GM18508 (cell line): Measurements from ENCODE around the gene ABCC11.

Experiments
- ATAC-seq: cut with Tn5 transposase; IDR thresholded peaks from one replicate; pipeline ENCODE4 v1.9.1; 2021; ENCODE audit warnings: moderate number of reproducible peaks; ENCODE audit not compliant: insufficient read depth, unreplicated experiment

ABCC11 gene

DNA sequence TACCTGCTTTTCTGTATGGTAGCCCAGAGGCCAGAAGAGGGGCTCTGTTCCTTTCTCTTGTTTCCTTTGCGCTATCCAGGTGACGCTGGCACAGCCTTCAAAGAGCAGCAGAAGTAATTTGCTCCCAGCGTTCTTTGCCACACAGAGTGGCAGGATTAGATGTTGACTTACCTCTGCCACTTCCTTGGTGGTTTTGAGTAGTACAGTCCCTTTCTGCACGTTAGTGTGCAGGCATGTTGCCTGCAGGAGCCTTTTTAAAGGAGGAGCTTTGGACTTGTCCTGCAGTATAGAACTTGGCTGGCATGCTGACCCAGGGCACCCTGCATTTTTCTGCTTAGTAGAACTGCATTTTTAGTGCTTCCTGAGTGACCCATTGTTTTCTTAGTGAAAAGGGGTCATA is at the start of gene ABCC11:
Gene ABCC11, minus strand, starts transcription at position 229 of the 400 bp plus-strand sequence. CDS start 15,618 bp downstream, outside the sequence.
- ATAC-seq: no peak

DNA sequence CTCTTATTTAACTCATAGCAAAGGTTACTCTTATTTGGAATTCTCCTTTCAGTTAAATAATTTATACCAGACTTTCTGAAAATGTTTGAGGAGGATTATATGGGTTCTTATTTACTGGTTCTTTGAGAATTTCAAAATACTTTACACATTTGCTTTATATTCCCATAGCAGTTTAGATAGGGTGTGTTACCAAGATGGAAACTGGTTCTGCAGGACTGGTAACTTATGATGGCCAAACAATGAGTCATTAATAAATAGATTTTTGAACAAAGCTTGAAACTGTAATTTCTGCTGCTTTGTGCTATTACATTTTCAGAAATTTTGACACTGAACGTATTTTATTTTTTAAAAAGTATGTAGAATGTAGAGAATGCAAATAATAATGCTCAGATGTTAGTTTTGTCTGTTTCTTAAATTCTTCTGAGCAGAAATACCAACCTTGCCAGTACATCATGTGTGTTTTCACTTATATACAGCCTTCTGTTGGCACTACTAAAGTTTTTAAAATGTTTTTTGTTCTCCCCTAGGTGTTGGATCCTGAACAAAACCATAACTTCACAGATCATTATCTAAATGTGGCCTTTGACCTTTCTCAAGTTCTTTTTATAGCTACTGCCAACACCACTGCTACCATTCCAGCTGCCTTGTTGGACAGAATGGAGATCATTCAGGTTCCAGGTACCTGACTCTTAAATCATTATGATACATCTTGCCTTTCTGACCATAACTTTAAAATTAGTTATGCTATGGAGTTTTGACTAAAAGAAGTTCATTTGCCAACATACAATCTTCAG is 48.3 kb upstream of the ABCC11 start:
- ATAC-seq: no peak

DNA sequence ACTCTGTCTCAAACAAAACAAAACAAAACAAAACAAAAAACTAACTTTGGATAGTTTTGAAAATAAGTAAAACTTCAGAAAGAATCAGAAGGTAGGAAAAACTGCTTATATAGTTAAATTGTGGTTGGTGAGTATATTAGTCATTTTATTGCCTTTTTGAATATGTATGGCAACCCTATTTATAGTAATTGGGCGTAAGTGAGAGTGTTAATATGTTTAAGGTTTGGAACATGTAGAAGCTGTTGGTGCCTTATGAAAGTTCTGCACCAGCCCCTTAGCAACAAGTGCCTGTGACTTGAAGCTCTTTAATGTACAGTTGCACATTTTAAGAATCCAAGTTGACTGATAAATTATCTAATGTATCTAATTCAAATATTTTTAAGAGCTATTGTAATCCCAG is 47.4 kb upstream of the ABCC11 start:
- ATAC-seq: no peak

DNA sequence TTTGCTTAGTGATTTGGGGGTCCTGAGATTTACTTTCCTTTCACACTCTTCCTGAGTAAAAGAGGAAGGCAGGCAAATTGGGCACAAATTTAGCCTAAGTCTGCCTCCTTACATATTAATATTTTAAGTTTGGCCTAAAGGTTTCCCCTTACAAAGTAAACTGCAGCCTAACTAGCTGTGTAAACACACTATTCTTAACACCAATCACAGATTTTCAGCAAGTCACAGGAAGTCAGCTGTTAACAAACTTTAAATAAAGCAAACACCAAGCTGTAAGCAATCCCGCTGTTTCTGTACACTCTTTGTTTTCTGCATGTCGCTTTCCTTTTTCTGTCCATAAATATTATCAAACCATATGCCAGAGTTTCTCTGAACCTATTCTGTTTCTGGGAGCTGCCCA is 45.1 kb upstream of the ABCC11 start:
- ATAC-seq: no peak

DNA sequence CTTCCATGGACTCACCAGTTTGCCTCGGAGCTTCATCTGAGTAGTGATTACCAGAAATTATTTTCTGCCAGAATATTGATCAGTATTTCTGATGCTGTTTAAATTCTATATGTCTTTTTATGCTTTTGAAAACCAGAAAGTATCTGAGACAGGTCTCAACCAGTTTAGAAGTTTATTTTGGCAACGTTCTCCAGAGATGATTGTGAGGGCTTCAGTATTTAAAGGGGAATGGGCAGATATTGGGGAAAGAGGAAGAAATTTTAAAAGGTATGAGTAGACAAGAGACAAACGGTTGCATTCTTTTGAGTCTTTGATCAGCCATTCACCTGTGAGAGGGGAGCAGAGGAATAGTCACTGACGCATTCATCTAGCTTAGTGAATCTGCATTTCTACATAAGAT is 44.4 kb upstream of the ABCC11 start:
- no peak for ATAC-seq

DNA sequence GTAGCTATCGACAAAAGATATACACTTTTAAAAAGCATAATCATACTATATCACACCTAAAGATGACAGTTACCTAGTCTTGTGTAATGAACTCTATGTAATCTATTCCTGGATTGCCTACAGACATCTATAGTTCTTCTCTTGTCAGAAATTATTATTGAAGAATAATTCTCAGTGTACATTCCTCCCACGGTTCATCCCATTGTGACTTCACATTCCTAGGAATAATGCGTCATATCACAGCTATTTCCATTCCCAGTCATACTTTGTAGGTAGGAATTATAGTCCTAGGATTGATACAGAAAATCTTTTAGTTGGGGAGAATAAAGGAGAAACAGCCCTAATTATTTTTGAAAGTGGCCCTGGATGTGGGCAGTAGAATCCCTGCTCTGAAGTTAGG is 44.0 kb upstream of the ABCC11 start:
- no peak for ATAC-seq

DNA sequence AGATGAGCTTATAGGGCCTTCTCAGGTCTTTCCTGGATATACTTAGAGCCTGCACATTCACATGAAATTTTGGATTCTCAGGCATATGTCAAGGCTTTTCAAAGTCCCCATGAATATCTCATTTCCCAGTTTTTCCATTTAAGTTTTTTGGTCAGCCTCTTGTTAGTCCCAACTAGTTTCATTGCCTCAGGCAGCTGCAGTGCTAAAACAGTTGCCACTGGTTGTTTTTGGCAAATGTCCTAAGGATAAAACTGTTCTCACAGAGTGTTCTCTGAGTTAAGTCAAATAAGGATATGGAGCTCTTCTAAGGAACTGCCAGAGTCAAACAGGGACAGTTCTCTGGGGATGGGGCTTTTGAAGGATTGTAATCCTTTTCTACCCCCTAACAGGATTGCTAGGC is 39.9 kb upstream of the ABCC11 start:
- ATAC-seq: no peak

DNA sequence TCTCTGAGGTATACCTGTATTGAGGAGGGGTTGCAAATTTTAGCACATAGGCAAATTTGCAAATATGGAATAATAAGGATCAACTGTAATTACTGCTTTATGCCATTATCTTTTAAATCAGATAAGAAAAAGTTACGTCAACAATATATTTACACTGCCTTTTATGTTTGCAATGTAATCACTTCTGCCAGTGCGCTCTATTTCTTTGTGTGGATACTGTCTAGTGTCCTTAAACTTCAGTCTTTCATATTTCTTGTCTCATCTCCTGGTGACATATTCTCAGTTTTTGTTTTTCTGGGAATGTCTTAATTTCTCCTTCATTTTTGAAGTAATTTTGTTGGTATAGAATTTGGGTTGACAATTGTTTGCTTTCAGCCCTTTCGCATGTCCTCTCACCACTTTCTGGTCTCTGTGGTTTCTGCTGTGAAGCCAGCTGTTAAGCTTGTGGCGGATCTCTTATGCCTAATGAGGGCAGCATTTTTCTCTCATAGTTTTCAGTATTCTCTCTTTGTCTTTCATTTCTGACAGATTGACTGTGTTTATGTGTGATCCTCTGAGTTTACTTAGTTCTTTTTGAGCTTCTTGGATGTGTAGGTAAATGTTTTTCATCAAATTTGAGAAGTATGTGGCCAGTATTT is 37.6 kb upstream of the ABCC11 start:
- no peak for ATAC-seq

DNA sequence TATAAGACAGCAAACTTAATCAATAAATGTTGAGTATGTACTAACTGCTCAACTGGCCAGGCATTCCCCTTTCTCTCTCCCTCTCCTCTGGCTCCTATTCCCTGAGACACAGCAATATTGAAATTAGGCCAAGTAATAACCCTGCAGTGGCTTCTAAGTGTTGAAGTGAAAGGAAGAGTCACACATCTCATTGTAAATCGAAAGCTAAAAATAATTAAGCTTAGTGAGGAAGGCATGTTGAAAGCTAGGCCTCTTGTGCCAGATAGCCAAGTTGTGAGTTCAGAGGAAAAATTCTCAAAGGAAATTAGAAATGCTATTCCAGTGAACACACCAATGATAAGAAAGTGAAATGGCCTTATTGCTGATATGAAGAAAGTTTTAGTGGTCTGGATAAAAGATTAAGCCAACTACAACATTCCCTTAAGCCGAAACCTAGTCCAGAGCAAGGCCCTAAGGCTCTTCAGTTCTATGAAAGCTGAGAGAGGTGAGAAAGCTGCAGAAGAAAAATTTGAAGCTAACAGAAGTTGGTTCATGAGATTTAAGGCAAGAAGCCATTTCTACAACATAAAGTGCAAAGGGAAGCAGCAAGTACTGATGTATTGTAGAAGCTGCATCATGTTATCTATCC is 35.4 kb upstream of the ABCC11 start:
- ATAC-seq: no peak

DNA sequence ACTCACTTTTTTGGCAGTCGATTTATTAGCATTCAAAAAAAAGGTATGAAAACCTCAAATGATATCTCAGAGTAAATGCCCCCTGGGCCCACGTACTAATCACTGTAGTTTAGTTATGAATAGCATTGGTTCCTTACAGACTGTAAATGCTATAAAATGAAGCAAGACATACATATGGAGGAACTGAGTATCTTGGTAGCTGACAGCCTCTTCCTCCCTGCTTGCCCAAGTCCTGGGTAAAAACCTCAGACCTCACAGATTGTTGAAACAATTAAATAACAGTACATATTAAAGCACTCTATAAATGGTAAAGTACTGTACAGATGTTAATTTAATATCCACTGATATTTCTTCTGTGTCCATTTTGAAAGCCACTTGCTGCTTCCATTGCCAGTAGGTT is 33.2 kb upstream of the ABCC11 start:
- ATAC-seq: no peak

DNA sequence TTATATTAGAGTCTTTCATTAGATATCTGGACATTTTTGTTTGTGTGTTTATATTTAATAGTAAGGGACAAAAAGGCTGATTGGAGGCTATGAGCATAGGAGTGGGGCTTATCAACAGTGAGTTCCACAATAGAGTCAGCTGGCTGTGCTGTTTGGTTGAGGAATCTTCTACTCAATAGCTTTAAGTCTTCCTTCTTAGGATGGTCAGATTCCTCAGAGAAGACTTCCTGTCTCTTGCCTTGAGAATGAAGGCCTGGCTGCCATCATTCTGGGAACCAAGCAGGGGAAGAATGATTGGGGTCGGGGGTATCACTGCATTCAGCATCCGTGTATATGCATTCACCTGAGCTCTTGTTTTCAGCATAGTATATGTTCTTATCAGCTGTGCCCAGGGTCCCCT is 31.9 kb upstream of the ABCC11 start:
- ATAC-seq: no peak

DNA sequence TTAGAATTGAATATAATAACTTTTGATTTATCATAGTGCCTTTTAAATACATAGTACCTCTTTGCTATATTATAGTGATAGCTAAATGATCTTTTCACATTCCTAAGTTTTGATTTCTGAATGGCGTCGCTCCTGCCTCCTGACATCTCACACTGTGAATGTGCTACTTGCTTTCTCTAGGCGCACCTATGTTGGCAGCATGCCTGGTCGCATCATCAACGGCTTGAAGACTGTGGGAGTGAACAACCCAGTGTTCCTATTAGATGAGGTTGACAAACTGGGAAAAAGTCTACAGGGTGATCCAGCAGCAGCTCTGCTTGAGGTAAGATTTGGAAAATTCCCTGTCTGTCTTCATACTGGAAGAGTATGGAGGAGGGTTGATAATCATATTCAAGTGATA is 29.8 kb upstream of the ABCC11 start:
- ATAC-seq: no peak

DNA sequence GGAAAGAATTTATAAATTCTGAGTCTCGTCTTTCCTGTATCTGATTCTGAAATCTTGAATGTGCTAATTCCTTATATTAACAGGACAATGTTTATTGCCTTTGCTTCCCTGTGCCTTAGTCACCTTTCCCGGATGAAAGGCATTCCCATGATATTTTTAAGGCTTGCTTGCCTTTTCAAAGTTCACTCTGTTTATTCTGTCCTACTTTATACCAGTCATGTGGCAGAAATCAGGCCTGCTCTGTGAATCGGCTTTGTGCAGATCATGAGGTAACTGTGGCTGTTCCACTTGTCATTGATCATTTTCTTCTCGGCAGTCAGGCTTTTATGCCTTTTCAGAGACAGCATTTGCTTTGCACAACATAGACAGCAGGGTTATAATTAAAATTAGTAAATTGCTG is 28.8 kb upstream of the ABCC11 start:
- no peak for ATAC-seq

DNA sequence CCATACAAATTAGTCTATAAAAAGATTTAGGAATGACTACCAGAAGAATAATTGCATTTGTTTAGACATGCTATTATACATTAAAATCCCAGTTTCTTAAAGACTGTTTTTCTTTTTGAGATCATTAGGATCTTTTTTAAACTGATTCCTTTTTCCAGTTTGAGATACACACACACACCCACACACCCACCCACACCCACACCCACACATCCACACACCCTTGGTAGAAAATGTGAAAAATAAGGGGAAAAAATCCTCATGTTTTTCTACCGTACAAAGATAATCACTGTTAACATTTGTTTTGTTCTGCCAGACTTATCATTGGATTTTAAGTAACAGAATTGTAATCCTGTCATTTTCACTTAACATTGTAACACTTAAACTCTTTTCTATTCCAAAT is 27.1 kb upstream of the ABCC11 start:
- ATAC-seq: no peak

DNA sequence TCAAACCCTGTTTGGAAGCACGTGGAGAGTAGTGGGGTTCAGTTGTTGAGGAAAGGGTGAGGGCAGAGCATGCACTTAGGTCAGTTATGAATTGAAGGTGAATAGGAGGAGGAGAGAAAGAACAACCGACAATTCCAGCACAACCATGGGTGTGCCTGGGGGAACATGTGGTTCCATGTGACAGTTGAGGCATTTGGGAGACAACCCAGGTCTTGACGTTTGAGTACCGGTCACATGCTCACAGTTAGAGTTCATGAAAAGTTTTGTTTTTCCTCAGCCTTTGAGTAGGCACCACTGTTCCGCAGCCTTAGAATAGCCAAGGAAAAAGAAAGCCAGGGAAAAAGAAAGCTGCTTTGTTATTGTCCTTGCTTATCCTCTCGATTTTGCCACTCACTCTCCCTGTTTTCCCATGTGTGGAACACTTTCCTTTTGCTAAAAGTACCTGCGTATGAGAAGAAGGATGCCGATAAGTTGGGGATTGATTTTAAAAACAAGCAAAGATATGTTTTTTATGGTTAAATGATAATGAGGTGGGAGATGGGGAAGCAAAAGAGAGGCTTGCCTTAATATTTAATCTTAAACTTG is 25.6 kb upstream of the ABCC11 start:
- ATAC-seq: no peak

DNA sequence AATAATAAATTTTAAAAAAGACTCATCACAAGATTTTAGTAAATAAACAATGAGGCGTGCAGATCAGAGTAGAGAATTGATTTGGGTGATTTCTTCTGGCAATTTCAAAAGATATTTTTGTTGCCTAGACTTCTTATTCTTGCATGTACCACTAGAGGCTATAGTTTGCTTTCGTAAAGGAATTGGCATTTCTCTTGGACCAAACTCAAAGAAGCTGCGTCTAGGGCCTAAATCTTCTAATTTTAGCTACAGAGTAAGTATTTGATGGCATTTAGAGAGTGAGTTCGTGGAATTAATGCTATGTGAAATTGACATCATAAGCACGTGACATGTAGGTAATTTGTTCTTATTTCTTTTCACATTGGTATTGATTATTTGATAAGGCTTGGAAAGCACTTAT is 24.4 kb upstream of the ABCC11 start:
- ATAC-seq: no peak

DNA sequence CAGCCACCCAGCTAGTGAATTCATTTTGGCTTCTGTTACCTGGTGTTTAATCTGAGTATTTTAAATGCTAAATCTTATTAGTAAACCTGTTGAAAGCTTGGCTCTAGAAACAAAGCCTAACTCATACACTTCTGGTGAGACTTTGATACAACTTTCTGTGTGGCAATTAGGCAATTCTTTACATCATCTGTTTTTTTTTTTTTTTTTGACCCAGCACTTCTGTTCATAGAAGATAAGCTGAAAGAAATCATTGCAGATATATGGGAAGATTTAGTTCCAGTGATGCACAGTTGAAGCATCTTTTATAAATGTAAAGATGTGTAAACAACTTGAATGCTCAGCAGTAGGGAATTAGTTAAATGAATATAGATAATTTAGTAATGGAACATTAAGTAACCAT is 21.7 kb upstream of the ABCC11 start:
- ATAC-seq: no peak

DNA sequence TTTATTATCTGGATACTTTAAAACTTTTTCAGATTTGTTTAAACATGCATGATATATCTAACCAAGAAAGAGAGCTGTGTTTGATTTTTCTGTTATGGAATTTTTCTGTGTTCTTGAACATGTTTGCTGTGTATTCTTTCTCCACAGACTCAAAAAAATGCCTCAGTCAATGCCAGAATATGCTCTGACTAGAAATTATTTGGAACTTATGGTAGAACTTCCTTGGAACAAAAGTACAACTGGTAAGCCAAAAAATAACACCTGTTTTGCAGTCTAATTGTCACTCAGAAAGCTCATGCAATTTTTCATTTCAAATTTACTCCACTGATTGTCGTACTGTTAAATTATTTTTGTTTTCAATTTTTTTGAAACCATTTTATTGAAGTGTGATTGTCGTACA is 15.3 kb upstream of the ABCC11 start:
- no peak for ATAC-seq

DNA sequence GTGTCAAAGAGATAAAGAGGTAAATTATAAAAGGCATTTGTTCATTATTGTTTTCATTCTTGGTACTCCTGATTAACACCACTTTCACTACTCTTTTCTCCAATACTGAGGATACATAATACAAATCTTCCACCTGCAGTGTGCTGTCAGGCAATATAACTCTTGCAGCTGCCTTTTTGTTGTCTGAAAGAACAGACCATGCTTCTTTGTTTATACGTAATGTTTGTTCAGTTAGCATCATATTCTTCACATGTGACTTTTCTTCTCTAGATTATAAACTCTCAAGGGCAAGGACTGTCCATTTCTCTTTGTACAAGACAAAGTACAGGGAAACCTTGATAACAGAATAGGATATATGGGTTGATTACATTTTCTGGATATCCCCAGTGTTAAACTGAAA is 14.2 kb upstream of the ABCC11 start:
- ATAC-seq: no peak

DNA sequence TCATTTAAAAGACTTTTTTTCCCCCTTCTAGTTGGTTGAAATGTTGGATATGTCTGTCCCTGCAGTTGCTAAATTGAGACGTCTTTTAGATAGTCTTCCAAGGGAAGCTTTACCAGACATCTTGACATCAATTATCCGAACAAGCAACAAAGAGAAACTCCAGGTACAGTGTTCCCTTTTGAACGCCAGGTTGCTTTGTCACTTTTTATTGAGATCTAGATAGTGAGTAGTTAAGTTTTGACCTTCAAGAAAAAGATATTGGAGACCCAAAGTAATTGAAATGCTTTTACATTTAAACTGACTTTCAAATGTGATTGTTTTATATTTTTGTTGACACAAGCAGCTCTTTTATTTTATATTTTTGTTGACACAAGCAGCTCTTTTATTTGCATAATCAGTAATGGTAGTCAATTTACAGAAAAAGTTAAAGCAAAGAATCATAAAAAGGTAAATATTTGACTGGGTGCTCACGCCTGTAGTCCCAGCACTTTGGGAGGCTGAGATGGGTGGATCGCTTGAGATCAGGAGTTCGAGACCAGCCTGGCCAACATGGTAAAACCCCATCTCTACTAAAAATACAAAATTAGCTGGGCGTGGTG is 9.3 kb upstream of the ABCC11 start:
- ATAC-seq: no peak

DNA sequence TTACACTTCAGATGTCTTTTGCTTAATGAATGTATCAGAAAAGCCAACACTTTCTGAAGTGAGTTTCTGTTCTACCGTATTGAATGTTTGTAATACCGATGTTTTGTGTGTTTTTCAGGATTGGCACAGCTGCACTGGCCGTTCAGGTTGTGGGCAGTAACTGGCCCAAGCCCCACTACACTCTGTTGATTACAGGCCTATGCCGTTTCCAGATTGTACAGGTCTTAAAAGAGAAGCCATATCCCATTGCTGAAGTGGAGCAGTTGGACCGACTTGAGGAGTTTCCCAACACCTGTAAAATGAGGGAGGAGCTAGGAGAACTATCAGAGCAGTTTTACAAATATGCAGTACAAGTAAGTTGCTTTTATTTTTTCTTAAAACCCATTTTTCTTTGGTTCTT is 4.7 kb upstream of the ABCC11 start:
- ATAC-seq: no peak
